Measurements from ENCODE around the gene ITGAL. TPM values are rescaled to one million over a fixed set of nuclear protein-coding genes. Genes with fewer than 3 reads are reported as not detected.

Gene ITGAL
- total and polyA plus RNA-seq, 2 of the 13 experiments (the other 11 are each of a cell fraction or from before 2014, with no cell fraction given): 0.86 to 1.2 TPM

- TF ChIP-seq FOXP4 (CRISPR knock-in tag; IDR thresholded peaks at IDR 0.05) (peak; percentile 78), TFAP4 (IDR thresholded peaks at IDR 0.05; ENCODE audit: borderline replicate concordance, low read depth) (peak; percentile 77; the same call in 1 of the 2 replicates), MEIS1 (CRISPR knock-in tag; IDR thresholded peaks at IDR 0.05; ENCODE audit: borderline replicate concordance) (0 out of 2 replicates have a peak, but pooled peaks have one; percentile 46), MAFK (conservative IDR thresholded peaks at IDR 0.05 in 1 of 2, IDR thresholded peaks at IDR 0.05 in 1 of 2; ENCODE audit: low read length in 2 of 2) (peak; percentile 30 to 41; a peak in 2 of 4 replicates), ZNF33A (CRISPR knock-in tag; IDR thresholded peaks at IDR 0.05; ENCODE audit: borderline replicate concordance) (0 out of 2 replicates have a peak, but pooled peaks have one; percentile 27), SAP130 (CRISPR knock-in tag; IDR thresholded peaks at IDR 0.05; ENCODE audit: low read depth) (peak; percentile 50), FOXP1 (IDR thresholded peaks at IDR 0.05) (no peak), FOXP1 (CRISPR knock-in tag; IDR thresholded peaks at IDR 0.05) (peak; percentile 62; the same call in 1 of the 2 replicates), ZNF510 (CRISPR knock-in tag; IDR thresholded peaks at IDR 0.05; ENCODE audit: low read depth) (peak; percentile 71; the same call in 1 of the 2 replicates), ZNF136 (CRISPR knock-in tag; IDR thresholded peaks at IDR 0.05; ENCODE audit: low read depth) (0 out of 2 replicates have a peak, but pooled peaks have one; percentile 68), HOXA3 (CRISPR knock-in tag; IDR thresholded peaks at IDR 0.05) (peak; percentile 43; the same call in 1 of the 2 replicates)
- TF ChIP-seq, protein P1, sequence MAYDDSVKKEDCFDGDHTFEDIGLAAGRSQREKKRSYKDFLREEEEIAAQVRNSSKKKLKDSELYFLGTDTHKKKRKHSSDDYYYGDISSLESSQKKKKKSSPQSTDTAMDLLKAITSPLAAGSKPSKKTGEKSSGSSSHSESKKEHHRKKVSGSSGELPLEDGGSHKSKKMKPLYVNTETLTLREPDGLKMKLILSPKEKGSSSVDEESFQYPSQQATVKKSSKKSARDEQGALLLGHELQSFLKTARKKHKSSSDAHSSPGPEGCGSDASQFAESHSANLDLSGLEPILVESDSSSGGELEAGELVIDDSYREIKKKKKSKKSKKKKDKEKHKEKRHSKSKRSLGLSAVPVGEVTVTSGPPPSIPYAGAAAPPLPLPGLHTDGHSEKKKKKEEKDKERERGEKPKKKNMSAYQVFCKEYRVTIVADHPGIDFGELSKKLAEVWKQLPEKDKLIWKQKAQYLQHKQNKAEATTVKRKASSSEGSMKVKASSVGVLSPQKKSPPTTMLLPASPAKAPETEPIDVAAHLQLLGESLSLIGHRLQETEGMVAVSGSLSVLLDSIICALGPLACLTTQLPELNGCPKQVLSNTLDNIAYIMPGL (CRISPR knock-in tag; IDR thresholded peaks at IDR 0.05; ENCODE audit: borderline replicate concordance in 1 of 2, low read depth in 1 of 2): peak in 1 of 2 experiments; percentile 29; a peak in 1 of 4 replicates
- TF ChIP-seq, protein P2, sequence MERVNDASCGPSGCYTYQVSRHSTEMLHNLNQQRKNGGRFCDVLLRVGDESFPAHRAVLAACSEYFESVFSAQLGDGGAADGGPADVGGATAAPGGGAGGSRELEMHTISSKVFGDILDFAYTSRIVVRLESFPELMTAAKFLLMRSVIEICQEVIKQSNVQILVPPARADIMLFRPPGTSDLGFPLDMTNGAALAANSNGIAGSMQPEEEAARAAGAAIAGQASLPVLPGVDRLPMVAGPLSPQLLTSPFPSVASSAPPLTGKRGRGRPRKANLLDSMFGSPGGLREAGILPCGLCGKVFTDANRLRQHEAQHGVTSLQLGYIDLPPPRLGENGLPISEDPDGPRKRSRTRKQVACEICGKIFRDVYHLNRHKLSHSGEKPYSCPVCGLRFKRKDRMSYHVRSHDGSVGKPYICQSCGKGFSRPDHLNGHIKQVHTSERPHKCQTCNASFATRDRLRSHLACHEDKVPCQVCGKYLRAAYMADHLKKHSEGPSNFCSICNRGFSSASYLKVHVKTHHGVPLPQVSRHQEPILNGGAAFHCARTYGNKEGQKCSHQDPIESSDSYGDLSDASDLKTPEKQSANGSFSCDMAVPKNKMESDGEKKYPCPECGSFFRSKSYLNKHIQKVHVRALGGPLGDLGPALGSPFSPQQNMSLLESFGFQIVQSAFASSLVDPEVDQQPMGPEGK (CRISPR knock-in tag; IDR thresholded peaks at IDR 0.05): peak; percentile 47
- TF ChIP-seq, protein P3, sequence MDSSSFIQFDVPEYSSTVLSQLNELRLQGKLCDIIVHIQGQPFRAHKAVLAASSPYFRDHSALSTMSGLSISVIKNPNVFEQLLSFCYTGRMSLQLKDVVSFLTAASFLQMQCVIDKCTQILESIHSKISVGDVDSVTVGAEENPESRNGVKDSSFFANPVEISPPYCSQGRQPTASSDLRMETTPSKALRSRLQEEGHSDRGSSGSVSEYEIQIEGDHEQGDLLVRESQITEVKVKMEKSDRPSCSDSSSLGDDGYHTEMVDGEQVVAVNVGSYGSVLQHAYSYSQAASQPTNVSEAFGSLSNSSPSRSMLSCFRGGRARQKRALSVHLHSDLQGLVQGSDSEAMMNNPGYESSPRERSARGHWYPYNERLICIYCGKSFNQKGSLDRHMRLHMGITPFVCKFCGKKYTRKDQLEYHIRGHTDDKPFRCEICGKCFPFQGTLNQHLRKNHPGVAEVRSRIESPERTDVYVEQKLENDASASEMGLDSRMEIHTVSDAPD (CRISPR knock-in tag; IDR thresholded peaks at IDR 0.05): 0 out of 2 replicates have a peak, but pooled peaks have one; percentile 60
Measured at GRCh38 chr16:30541502-30542329, 69.2 kb downstream of the ITGAL start (continued).
